ENCODE data around the gene AUTS2. TPM values are rescaled to one million over a fixed set of nuclear protein-coding genes. Genes with fewer than 3 reads are reported as not detected.

The AUTS2 gene
- total and polyA plus RNA-seq, 4 donors, result 4.9 to 24.4 (median 7.0) TPM

DNA sequence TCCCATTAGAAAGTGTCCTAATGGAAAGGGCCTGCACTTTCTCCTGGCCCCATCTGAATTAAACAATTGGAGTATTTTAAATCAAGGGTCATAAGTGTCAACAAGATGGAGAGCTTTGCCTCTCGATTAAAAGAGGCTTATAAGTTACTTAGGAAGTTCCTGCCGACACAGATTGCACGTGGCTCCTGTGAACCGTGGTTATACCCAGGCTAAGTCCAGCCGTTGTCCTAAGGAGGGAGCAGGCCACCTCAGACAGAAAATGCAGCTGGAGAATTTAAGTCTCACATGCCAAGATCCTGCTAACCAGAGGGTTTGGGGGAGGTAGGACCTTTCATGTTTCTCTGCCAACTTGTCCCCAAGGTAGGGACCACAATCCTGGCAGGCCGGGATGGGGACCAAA lies 907.2 kb downstream of the AUTS2 start (continued):
- TF ChIP-seq, protein P1, sequence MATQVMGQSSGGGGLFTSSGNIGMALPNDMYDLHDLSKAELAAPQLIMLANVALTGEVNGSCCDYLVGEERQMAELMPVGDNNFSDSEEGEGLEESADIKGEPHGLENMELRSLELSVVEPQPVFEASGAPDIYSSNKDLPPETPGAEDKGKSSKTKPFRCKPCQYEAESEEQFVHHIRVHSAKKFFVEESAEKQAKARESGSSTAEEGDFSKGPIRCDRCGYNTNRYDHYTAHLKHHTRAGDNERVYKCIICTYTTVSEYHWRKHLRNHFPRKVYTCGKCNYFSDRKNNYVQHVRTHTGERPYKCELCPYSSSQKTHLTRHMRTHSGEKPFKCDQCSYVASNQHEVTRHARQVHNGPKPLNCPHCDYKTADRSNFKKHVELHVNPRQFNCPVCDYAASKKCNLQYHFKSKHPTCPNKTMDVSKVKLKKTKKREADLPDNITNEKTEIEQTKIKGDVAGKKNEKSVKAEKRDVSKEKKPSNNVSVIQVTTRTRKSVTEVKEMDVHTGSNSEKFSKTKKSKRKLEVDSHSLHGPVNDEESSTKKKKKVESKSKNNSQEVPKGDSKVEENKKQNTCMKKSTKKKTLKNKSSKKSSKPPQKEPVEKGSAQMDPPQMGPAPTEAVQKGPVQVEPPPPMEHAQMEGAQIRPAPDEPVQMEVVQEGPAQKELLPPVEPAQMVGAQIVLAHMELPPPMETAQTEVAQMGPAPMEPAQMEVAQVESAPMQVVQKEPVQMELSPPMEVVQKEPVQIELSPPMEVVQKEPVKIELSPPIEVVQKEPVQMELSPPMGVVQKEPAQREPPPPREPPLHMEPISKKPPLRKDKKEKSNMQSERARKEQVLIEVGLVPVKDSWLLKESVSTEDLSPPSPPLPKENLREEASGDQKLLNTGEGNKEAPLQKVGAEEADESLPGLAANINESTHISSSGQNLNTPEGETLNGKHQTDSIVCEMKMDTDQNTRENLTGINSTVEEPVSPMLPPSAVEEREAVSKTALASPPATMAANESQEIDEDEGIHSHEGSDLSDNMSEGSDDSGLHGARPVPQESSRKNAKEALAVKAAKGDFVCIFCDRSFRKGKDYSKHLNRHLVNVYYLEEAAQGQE (IDR thresholded peaks at IDR 0.05), result no peak
- TF ChIP-seq JUND (IDR thresholded peaks at IDR 0.05) (no peak), TAF1 (conservative IDR thresholded peaks at IDR 0.05) (no peak), GABPA (IDR thresholded peaks at IDR 0.05 in 1 of 2, conservative IDR thresholded peaks at IDR 0.05 in 1 of 2) (no peak), YY1 (IDR thresholded peaks at IDR 0.05) (no peak)

GRCh38 chr7:70505886-70506285 lies 907.6 kb downstream of the AUTS2 start:
- no peaks in the 10 kb centered on the region for H3K9me3 ChIP-seq (ENCODE audit: control insufficient read depth in 4 of 4, low read length in 3 of 4)
- H3K9ac ChIP-seq (ENCODE audit: low read depth in 1 of 2, low read length in 2 of 2), result no peak overlapping the region
- no peaks in the 10 kb centered on the region for H3K36me3 ChIP-seq (ENCODE audit: control insufficient read depth in 4 of 4, insufficient read depth in 3 of 4, low read depth in 1 of 4, low read length in 3 of 4)
- DNase-seq (ENCODE audit: low spot score), result no peak
- no peak overlapping the region for H3K4me3 ChIP-seq (ENCODE audit: low read depth in 1 of 3, low read length in 3 of 3)
- H3K4me1 ChIP-seq (ENCODE audit: control insufficient read depth in 4 of 4, insufficient read depth in 4 of 4, low read length in 3 of 4), result peaks cover 5 to 17% (median 10%) of the 10 kb centered on the region in 4 donors
- H3K27me3 ChIP-seq (ENCODE audit: control insufficient read depth in 4 of 4, insufficient read depth in 4 of 4, low read length in 3 of 4), result no peaks in the 10 kb centered on the region
- 95% methylated on average over 9 of the region's 9 CpGs for WGBS
- H3K27ac ChIP-seq (ENCODE audit: low read depth in 1 of 2, low read length in 2 of 2), result no peak overlapping the region
- TF ChIP-seq, protein P2, sequence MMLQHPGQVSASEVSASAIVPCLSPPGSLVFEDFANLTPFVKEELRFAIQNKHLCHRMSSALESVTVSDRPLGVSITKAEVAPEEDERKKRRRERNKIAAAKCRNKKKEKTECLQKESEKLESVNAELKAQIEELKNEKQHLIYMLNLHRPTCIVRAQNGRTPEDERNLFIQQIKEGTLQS (IDR thresholded peaks at IDR 0.05), result no peak
- TF ChIP-seq HNF4G (IDR thresholded peaks at IDR 0.05) (no peak), FOXA2 (IDR thresholded peaks at IDR 0.05) (no peak), TAF1 (conservative IDR thresholded peaks at IDR 0.05) (no peak), NR2F2 (IDR thresholded peaks at IDR 0.05) (no peak), JUND (IDR thresholded peaks at IDR 0.05) (no peak), RXRA (IDR thresholded peaks at IDR 0.05) (no peak), EGR1 (IDR thresholded peaks at IDR 0.05; ENCODE audit: low read depth in 2 of 2) (no peak), RAD21 (IDR thresholded peaks at IDR 0.05) (no peak), GABPA (IDR thresholded peaks at IDR 0.05 in 1 of 2, conservative IDR thresholded peaks at IDR 0.05 in 1 of 2) (no peak), FOXA1 (IDR thresholded peaks at IDR 0.05) (no peak), HNF4A (conservative IDR thresholded peaks at IDR 0.05) (no peak), YY1 (IDR thresholded peaks at IDR 0.05) (no peak), SP1 (IDR thresholded peaks at IDR 0.05) (no peak)
- TF ChIP-seq, protein P1 (IDR thresholded peaks at IDR 0.05), result no peak
- TF ChIP-seq, protein P3, sequence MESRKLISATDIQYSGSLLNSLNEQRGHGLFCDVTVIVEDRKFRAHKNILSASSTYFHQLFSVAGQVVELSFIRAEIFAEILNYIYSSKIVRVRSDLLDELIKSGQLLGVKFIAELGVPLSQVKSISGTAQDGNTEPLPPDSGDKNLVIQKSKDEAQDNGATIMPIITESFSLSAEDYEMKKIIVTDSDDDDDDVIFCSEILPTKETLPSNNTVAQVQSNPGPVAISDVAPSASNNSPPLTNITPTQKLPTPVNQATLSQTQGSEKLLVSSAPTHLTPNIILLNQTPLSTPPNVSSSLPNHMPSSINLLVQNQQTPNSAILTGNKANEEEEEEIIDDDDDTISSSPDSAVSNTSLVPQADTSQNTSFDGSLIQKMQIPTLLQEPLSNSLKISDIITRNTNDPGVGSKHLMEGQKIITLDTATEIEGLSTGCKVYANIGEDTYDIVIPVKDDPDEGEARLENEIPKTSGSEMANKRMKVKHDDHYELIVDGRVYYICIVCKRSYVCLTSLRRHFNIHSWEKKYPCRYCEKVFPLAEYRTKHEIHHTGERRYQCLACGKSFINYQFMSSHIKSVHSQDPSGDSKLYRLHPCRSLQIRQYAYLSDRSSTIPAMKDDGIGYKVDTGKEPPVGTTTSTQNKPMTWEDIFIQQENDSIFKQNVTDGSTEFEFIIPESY (IDR thresholded peaks at IDR 0.05), result no peak
- TF ChIP-seq, protein P4, sequence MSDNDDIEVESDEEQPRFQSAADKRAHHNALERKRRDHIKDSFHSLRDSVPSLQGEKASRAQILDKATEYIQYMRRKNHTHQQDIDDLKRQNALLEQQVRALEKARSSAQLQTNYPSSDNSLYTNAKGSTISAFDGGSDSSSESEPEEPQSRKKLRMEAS (IDR thresholded peaks at IDR 0.05), result no peak
- TF ChIP-seq, protein P5, sequence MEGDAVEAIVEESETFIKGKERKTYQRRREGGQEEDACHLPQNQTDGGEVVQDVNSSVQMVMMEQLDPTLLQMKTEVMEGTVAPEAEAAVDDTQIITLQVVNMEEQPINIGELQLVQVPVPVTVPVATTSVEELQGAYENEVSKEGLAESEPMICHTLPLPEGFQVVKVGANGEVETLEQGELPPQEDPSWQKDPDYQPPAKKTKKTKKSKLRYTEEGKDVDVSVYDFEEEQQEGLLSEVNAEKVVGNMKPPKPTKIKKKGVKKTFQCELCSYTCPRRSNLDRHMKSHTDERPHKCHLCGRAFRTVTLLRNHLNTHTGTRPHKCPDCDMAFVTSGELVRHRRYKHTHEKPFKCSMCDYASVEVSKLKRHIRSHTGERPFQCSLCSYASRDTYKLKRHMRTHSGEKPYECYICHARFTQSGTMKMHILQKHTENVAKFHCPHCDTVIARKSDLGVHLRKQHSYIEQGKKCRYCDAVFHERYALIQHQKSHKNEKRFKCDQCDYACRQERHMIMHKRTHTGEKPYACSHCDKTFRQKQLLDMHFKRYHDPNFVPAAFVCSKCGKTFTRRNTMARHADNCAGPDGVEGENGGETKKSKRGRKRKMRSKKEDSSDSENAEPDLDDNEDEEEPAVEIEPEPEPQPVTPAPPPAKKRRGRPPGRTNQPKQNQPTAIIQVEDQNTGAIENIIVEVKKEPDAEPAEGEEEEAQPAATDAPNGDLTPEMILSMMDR (IDR thresholded peaks at IDR 0.05; ENCODE audit: low read depth, low read length, missing input control), result no peak
